Endothelial cell of umbilical vein (primary cell): ENCODE measurements around the gene DIP2C. TPM values are rescaled to one million over a fixed set of nuclear protein-coding genes. Genes with fewer than 3 reads are reported as not detected.

ENCODE experiments used
- BruUV-seq: library from RNA; stranded (reverse); fragments of 400-500 nt; replicated peaks from 2 replicates; lab custom pipeline; 2021; lab: Mats Ljungman, UMichigan
- CTCF ChIA-PET: fragments of 300-600, 350-600 bp; sonication (Branson Sonifier 250); formaldehyde crosslinking; loops from one replicate; lab custom pipeline; 2021; ENCODE audit warnings: antibody characterized with exemption, inconsistent platforms; lab: Charles Lee
- POLR2A ChIA-PET: fragments of 300-600, 350-600 bp; sonication (Branson Sonifier 250); formaldehyde crosslinking; loops from one replicate; lab custom pipeline; 2021; ENCODE audit warnings: antibody characterized with exemption, inconsistent platforms; lab: Charles Lee
- DNase-seq: peaks from one replicate; pipeline ENCODE4 v3.0.0-alpha.2; 2011; ENCODE audit warnings: low read depth, low spot score
- FAIRE-seq: peaks from 2 replicates; lab custom pipeline; 2011; peaks lifted over from hg19 to GRCh38; lab: Jason Lieb, UNC
- H2AFZ ChIP-seq: 2 replicates; pipeline ENCODE4 v1.6.0; 2012; ENCODE audit warnings: low read depth, low read length, control low read depth, inconsistent platforms
- H3K27ac ChIP-seq: 2 replicates; pipeline ENCODE4 v1.5.1; 2011; ENCODE audit warnings: low read depth, mild to moderate bottlenecking, control low read depth, low read length, moderate library complexity; ENCODE audit not compliant: insufficient read depth
- H3K27me3 ChIP-seq, 2 experiments: 2 replicates each; pipeline versions ENCODE4 v1.6.0 to v1.6.1; 2011; ENCODE audit warnings: low read length in 2 of 2, mixed read lengths in 1 of 2; ENCODE audit not compliant: control insufficient read depth in 2 of 2, insufficient read depth in 2 of 2
- H3K36me3 ChIP-seq, 2 experiments: 2 replicates in 1 of 2; 3 replicates in 1 of 2; pipeline ENCODE4 v1.5.1; 2011; ENCODE audit warnings: low read length in 2 of 2, mild to moderate bottlenecking in 1 of 2, moderate library complexity in 1 of 2; ENCODE audit not compliant: control insufficient read depth in 2 of 2, insufficient read depth in 2 of 2; ENCODE audit errors: extremely low read depth in 1 of 2
- H3K4me1 ChIP-seq: 3 replicates; pipeline ENCODE4 v1.5.1; 2011; ENCODE audit warnings: mild to moderate bottlenecking, low read length; ENCODE audit not compliant: control insufficient read depth, insufficient read depth; ENCODE audit errors: extremely low read depth
- H3K4me2 ChIP-seq: 2 replicates; pipeline ENCODE4 v1.6.1; 2011; ENCODE audit warnings: low read length, control low read depth, mixed read lengths; ENCODE audit not compliant: insufficient read depth
- H3K4me3 ChIP-seq, 3 experiments: fragments of 200-600 bp in 1 of 3; sonication (generic), shearing (Covaris generic) in 1 of 3; replicated peaks in 1 of 3; 2 replicates each; pipeline ENCODE4 v1.5.1; 2011 to 2016; ENCODE audit warnings: control low read depth in 3 of 3, low read length in 3 of 3, mild to moderate bottlenecking in 2 of 3, inconsistent platforms in 1 of 3, low read depth in 1 of 3, moderate library complexity in 1 of 3; ENCODE audit not compliant: insufficient read depth in 1 of 3
- H3K79me2 ChIP-seq: 2 replicates; pipeline ENCODE4 v1.6.0; 2012; ENCODE audit warnings: low read length, inconsistent platforms; ENCODE audit not compliant: control insufficient read depth, insufficient read depth
- H3K9ac ChIP-seq: replicated peaks from 2 replicates; pipeline ENCODE3; 2011; ENCODE audit warnings: low read length, control low read depth; ENCODE audit not compliant: insufficient read depth; ENCODE audit errors: extremely low read depth
- H3K9me1 ChIP-seq: replicated peaks from 3 replicates; pipeline ENCODE4 v1.6.0; 2011; ENCODE audit warnings: mild to moderate bottlenecking, low read length; ENCODE audit not compliant: control insufficient read depth, insufficient read depth; ENCODE audit errors: extremely low read depth
- H3K9me3 ChIP-seq: replicated peaks from 2 replicates; pipeline ENCODE4 v1.5.1; 2012; ENCODE audit warnings: low read length, inconsistent platforms; ENCODE audit not compliant: control insufficient read depth, insufficient read depth
- H4K20me1 ChIP-seq: replicated peaks from 2 replicates; pipeline ENCODE3; 2011; ENCODE audit warnings: mild to moderate bottlenecking, low read length; ENCODE audit not compliant: control insufficient read depth, insufficient read depth; ENCODE audit errors: extremely low read depth
- EZH2 ChIP-seq: IDR thresholded peaks from 2 replicates; pipeline ENCODE4 v1.6.1; 2012; ENCODE audit warnings: borderline replicate concordance, low read depth, mild to moderate bottlenecking, moderate library complexity, low read length, inconsistent platforms; ENCODE audit not compliant: severe bottlenecking
- FOS ChIP-seq: IDR thresholded peaks from 2 replicates; pipeline ENCODE4 v1.6.1; 2011; ENCODE audit warnings: mild to moderate bottlenecking, low read length, moderate library complexity, borderline replicate concordance; ENCODE audit not compliant: insufficient read depth
- GATA2 ChIP-seq: IDR thresholded peaks from 2 replicates; pipeline ENCODE4 v1.7.0; 2011; ENCODE audit warnings: low read depth, mild to moderate bottlenecking, moderate library complexity, mixed read lengths, low read length; ENCODE audit not compliant: insufficient read length, insufficient read depth
- JUN ChIP-seq: IDR thresholded peaks from 2 replicates; pipeline ENCODE4 v1.6.1; 2011; ENCODE audit warnings: borderline replicate concordance, low read depth; ENCODE audit not compliant: insufficient read length, insufficient read depth
- MYC ChIP-seq: IDR thresholded peaks from one replicate; pipeline ENCODE4 v1.6.1; 2011; ENCODE audit warnings: mild to moderate bottlenecking, low read depth, low read length
- POLR2A ChIP-seq: IDR thresholded peaks from 2 replicates; pipeline ENCODE4 v1.6.1; 2012; ENCODE audit warnings: low read depth, mild to moderate bottlenecking, control low read depth, low read length
- POLR2AphosphoS5 ChIP-seq: IDR thresholded peaks from 2 replicates; pipeline ENCODE4 v1.6.1; 2012; ENCODE audit warnings: low read depth, mild to moderate bottlenecking, control low read depth, low read length, moderate library complexity; ENCODE audit not compliant: insufficient read depth
- dilution Hi-C: fragments of 300-500 bp; cut with MboI; formaldehyde crosslinking; loops from one replicate; pipeline ENCODE4 v1.15.0; 2019; ENCODE audit warnings: low sequenced_read_pairs; ENCODE audit not compliant: extremely low pct_ligation_motif_present
- intact Hi-C: fragments of 100-400 bp; cut with micrococcal nuclease; formaldehyde crosslinking; loops from one replicate; pipeline ENCODE4 v1.10.0; 2022
- polyA plus RNA-seq, 4 experiments: library from polyadenylated mRNA; depleted of rRNA in 3 of 4; stranded (reverse) in 3 of 4; unstranded in 1 of 4; fragments of >200 nt; gene quantifications; 2 replicates each; pipeline versions ENCODE4 v1.2.1 to v1.2.3, GENCODE V29; 2011 to 2012; ENCODE audit warnings: missing spikeins in 1 of 4
- total RNA-seq: library from RNA; stranded (reverse); gene quantifications from 2 replicates; pipeline ENCODE4 v1.2.3, GENCODE V29; 2021
- TF ChIP-seq, protein P1 (sequence below): IDR thresholded peaks from 2 replicates; pipeline ENCODE4 v1.6.1; 2011; ENCODE audit not compliant: insufficient read depth, insufficient read length
- TF ChIP-seq, protein P2 (sequence below), 2 donors: IDR thresholded peaks; 1 replicate in 1 of 2; 2 replicates in 1 of 2; pipeline ENCODE4 v1.5.1; 2011; ENCODE audit warnings: low read length in 2 of 2, mild to moderate bottlenecking in 2 of 2, moderate library complexity in 2 of 2, control low read depth in 1 of 2, inconsistent platforms in 1 of 2, low read depth in 1 of 2; ENCODE audit not compliant: insufficient read depth in 1 of 2; ENCODE audit errors: extremely low read depth in 1 of 2

The DIP2C gene
- total and polyA plus RNA-seq, 2 donors (not counting 3 experiments of a cell fraction or from before 2014, with no cell fraction given): 3.6 to 10.7 TPM

DNA sequence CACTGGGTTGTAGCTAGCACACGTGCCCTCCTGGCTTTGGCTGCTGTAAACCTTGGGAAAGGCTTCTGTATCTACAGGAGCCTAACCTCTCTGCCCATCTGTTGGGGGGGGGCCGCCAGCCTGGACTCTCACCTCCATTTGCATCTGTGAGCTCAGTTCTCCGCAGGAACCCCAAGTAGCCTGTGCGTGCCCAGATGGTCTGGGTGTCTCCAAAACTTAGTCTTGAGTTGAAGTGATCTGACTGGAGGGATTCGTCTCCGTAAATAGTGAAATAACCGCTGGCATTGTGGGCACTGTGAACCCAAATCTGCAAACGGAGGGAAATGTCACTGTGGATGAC lies 406.4 kb downstream of the DIP2C start:
- Histone ChIP-seq H3K4me3 (no peak overlapping the region), H3K79me2 (no peaks in the 10 kb centered on the region), H3K36me3 (no peaks in the 10 kb centered on the region), H3K4me1 (no peaks in the 10 kb centered on the region), H3K9me1 (no peaks in the 10 kb centered on the region), H3K4me2 (no peak overlapping the region), H3K27me3 (no peaks in the 10 kb centered on the region), H3K27ac (no peak overlapping the region), H3K9ac (no peak overlapping the region), H2AFZ (no peak overlapping the region), H4K20me1 (no peaks in the 10 kb centered on the region), H3K9me3 (no peaks in the 10 kb centered on the region)
- TF ChIP-seq, protein P1, sequence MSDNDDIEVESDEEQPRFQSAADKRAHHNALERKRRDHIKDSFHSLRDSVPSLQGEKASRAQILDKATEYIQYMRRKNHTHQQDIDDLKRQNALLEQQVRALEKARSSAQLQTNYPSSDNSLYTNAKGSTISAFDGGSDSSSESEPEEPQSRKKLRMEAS: no peak
- TF ChIP-seq EZH2: no peak
- TF ChIP-seq FOS: no peak
- TF ChIP-seq POLR2A: no peak
- TF ChIP-seq JUN: no peak
- no peak for TF ChIP-seq POLR2AphosphoS5
- TF ChIP-seq GATA2: no peak
- TF ChIP-seq MYC: no peak
- TF ChIP-seq, protein P2, sequence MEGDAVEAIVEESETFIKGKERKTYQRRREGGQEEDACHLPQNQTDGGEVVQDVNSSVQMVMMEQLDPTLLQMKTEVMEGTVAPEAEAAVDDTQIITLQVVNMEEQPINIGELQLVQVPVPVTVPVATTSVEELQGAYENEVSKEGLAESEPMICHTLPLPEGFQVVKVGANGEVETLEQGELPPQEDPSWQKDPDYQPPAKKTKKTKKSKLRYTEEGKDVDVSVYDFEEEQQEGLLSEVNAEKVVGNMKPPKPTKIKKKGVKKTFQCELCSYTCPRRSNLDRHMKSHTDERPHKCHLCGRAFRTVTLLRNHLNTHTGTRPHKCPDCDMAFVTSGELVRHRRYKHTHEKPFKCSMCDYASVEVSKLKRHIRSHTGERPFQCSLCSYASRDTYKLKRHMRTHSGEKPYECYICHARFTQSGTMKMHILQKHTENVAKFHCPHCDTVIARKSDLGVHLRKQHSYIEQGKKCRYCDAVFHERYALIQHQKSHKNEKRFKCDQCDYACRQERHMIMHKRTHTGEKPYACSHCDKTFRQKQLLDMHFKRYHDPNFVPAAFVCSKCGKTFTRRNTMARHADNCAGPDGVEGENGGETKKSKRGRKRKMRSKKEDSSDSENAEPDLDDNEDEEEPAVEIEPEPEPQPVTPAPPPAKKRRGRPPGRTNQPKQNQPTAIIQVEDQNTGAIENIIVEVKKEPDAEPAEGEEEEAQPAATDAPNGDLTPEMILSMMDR (IDR thresholded peaks at IDR 0.05; ENCODE audit: extremely low read depth in 1 of 2, insufficient read depth in 1 of 2, low read depth in 1 of 2, low read length in 2 of 2): no peak
- FAIRE-seq (no peak), DNase-seq (no peak)
- CTCF ChIA-PET: no interaction called here
- dilution Hi-C loops (no loop called here), intact Hi-C loops (no loop called here)
- POLR2A ChIA-PET: no interaction called here
- BruUV-seq: no TSS peak
